LNCAP (cell line): Measurements from ENCODE around the gene SPSB2.

Experiments
- TF ChIP-seq, protein P1 (sequence below): fragments of 450-650 bp; IDR thresholded peaks from 2 replicates; pipeline ENCODE4 v1.5.1; 2017; ENCODE audit warnings: mild to moderate bottlenecking

Gene SPSB2

DNA sequence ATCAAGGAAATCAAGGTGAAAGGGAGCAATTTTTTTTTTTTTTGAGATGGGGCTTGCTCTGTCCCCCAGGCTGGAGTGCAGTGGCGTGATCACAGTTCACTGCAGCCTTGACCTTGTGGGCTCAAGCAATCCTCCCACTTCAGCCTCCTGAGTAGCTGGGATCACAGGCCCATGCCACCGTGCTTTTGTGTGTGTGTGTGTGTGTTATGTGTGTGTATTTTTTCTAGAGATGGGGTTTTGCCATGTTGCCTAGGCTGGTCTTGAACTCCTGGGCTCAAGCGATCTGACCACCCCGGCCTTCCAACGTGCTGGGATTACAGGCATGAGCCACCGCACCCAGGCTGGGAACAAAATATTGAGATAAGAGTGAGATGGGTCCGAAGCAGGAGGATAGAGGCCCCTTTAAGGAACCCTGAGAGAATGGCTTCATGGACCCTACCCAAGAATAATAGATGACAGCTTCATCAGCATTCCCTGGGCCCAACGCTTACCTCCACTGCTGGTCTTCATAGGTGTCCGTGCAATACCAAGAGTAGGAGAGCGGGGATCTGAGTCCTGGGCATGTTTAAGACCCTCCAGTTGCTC is 23.0 kb downstream of the SPSB2 start:
- TF ChIP-seq, protein P1, sequence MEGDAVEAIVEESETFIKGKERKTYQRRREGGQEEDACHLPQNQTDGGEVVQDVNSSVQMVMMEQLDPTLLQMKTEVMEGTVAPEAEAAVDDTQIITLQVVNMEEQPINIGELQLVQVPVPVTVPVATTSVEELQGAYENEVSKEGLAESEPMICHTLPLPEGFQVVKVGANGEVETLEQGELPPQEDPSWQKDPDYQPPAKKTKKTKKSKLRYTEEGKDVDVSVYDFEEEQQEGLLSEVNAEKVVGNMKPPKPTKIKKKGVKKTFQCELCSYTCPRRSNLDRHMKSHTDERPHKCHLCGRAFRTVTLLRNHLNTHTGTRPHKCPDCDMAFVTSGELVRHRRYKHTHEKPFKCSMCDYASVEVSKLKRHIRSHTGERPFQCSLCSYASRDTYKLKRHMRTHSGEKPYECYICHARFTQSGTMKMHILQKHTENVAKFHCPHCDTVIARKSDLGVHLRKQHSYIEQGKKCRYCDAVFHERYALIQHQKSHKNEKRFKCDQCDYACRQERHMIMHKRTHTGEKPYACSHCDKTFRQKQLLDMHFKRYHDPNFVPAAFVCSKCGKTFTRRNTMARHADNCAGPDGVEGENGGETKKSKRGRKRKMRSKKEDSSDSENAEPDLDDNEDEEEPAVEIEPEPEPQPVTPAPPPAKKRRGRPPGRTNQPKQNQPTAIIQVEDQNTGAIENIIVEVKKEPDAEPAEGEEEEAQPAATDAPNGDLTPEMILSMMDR = no peak

DNA sequence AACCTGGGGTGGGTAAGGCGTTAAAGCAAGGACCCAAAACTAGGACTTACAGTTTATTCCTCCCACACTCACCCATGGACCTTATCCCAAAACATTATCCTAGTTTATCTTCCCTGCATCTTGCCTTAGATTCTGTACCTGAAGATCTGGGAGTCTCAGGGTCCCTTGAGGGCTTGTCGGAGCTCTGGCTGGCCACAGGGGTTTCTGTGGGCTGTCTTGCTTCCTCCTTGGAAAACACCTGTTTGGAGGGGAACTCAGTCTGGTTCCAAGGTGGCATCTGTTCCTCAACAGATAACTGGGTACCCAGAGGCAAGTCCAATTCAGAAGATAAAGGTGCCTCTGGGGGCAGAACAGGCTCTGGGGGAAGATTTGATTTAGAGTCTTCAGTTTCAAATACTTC is 23.7 kb downstream of the SPSB2 start:
- TF ChIP-seq, protein P1 = no peak

DNA sequence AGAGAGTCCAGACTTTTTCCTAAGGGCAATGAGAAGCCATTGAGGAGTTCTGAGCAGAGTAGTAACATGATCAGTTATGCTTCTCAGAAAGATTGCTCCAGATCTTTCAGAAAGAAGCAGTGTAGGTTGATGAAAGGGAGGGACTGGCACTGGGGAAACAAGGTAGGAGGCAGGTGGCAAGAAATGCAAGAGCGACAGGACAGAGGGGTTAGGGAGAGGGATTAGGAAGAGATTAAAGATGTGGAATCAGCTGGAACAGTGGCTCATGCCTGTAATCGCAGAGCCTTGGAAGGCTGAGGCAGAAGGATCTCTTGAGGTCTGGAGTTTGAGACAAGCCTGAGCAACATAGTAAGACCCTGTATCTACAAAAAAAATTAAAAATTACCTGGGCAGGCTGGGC is 25.4 kb downstream of the SPSB2 start:
- TF ChIP-seq, protein P1 = no peak

DNA sequence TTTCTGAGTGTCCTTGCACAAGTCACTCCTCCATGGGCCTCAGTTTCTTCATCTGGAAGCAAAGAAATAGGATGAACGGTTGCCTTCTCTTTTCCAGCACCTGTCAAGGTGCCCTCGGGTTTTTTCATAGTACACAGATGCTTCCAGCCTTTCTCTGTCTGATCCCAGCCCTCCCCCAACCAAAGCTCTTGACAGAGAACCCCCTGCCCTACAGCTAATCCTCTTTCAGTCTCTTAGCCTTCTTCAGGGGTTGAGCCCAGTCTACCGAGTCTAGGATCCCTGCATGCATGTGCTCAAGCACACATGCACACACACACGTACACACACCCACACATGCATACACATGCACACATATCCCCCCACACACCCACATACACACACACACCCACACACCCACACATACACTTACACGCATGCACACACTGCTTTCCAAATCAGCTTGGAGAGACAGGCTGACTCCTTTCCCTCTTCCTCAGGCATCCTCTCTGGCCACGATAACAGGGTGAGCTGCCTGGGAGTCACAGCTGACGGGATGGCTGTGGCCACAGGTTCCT is 26.7 kb downstream of the SPSB2 start:
- TF ChIP-seq, protein P1 = no peak

DNA sequence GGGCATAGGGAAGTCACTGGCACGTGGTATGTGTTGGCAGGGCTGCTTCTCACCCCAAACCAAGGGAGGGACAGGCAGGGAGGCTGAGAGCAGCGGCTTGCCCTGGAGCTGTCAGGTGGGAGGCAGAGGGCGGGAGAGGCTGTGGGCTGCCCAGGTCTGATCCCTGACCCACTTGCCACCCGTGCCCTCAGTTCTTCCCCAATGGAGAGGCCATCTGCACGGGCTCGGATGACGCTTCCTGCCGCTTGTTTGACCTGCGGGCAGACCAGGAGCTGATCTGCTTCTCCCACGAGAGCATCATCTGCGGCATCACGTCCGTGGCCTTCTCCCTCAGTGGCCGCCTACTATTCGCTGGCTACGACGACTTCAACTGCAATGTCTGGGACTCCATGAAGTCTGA is 27.7 kb downstream of the SPSB2 start:
- TF ChIP-seq, protein P1 = no peak

DNA sequence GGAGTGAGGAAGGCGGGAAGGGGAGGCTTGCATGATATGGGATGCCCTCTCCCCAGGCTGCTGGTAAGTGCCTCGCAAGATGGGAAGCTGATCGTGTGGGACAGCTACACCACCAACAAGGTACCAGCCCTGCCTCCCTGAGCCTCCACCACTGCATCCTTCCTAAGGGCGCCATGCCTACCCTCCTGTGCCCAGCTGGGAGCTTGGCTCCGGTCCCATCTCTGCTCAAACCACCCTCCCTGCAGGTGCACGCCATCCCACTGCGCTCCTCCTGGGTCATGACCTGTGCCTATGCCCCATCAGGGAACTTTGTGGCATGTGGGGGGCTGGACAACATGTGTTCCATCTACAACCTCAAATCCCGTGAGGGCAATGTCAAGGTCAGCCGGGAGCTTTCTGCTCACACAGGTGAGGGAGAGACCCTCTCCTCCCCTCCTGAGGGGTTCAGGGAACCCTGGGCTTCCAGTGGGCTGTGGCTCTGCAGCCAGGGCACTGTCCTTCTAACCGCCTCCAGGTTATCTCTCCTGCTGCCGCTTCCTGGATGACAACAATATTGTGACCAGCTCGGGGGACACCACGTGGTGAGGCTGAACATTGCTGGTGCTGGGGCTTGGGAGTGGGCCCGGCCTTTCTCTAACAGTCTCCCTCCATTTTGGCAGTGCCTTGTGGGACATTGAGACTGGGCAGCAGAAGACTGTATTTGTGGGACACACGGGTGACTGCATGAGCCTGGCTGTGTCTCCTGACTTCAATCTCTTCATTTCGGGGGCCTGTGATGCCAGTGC is 29.8 kb downstream of the SPSB2 start:
- TF ChIP-seq, protein P1 = no peak

DNA sequence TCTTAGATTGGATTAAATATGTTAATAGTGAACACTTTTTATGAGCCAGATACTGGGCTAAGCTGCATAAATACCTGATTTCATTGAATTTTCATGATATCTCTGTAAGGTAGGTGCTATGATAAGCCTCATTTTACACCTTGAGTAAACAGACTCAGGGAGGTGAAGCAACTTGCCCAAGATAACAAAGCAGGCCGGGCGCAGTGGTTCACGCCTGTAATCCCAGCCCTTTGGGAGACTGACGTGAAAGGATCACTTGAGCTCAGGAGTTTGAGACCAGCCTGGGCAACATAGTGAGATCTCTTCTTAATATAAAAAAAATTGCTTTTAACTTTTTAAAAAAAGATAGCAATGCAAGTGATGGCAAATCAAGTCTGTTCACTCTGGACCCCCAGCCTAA is 31.0 kb downstream of the SPSB2 start:
- TF ChIP-seq, protein P1 = no peak
